ENCODE data around the gene ZNF593. TPM values are rescaled to one million over a fixed set of nuclear protein-coding genes. Genes with fewer than 3 reads are reported as not detected.

Gene ZNF593
- total RNA-seq, 1 donor from 2014 or later: 18.0 TPM

- Histone ChIP-seq H3K9me3 (no peaks in the 10 kb centered on the region), H3K4me1 (no peaks in the 10 kb centered on the region), H3K4me3 (no peak overlapping the region), H3K27ac (no peak overlapping the region), H3K27me3 (ENCODE audit: low read depth) (no peaks in the 10 kb centered on the region), H3K36me3 (no peaks in the 10 kb centered on the region)
- TF ChIP-seq CTCF (IDR thresholded peaks at IDR 0.05): no peak
- no peak for DNase-seq
- intact Hi-C loops (cut with DNase I): no loop called here
- ATAC-seq: no peak
Measured at GRCh38 chr1:26187882-26188281, 18.2 kb downstream of the ZNF593 start.

GRCh38 chr1:26188477-26188876 lies 18.8 kb downstream of the ZNF593 start:
- no peaks in the 10 kb centered on the region for H3K36me3 ChIP-seq
- no peaks in the 10 kb centered on the region for H3K4me1 ChIP-seq
- no peaks in the 10 kb centered on the region for H3K27me3 ChIP-seq (ENCODE audit: low read depth)
- no peak for TF ChIP-seq CTCF (IDR thresholded peaks at IDR 0.05)
- DNase-seq (no peak), ATAC-seq (no peak)
- H3K27ac ChIP-seq: no peak overlapping the region
- no peaks in the 10 kb centered on the region for H3K9me3 ChIP-seq
- no peak overlapping the region for H3K4me3 ChIP-seq
- intact Hi-C loops (cut with DNase I): no loop called here

- H3K27me3 ChIP-seq (ENCODE audit: low read depth): no peaks in the 10 kb centered on the region
- no peak for TF ChIP-seq CTCF (IDR thresholded peaks at IDR 0.05)
- H3K4me3 ChIP-seq: no peak overlapping the region
- intact Hi-C loops (cut with DNase I): no loop called here
- no peaks in the 10 kb centered on the region for H3K9me3 ChIP-seq
- ATAC-seq (no peak), DNase-seq (no peak)
- no peaks in the 10 kb centered on the region for H3K36me3 ChIP-seq
- H3K4me1 ChIP-seq: no peaks in the 10 kb centered on the region
- H3K27ac ChIP-seq: no peak overlapping the region
Measured at GRCh38 chr1:26189331-26189730, 19.6 kb downstream of the ZNF593 start.

- intact Hi-C loops (cut with DNase I): no loop called here
- no peak for TF ChIP-seq CTCF (IDR thresholded peaks at IDR 0.05)
- DNase-seq (no peak), ATAC-seq (no peak)
- Histone ChIP-seq H3K27me3 (ENCODE audit: low read depth) (no peaks in the 10 kb centered on the region), H3K4me1 (no peaks in the 10 kb centered on the region), H3K9me3 (no peaks in the 10 kb centered on the region), H3K4me3 (no peak overlapping the region), H3K36me3 (no peaks in the 10 kb centered on the region), H3K27ac (no peak overlapping the region)
Measured at GRCh38 chr1:26189751-26190275, 20.1 kb downstream of the ZNF593 start.

GRCh38 chr1:26190373-26190987 lies 20.8 kb downstream of the ZNF593 start, which contains the start of gene CATSPER4:
TSS of gene CATSPER4 (plus strand) at chr1:26190602. CDS start at chr1:26190628, 26 bp downstream.
- no peak for TF ChIP-seq CTCF (IDR thresholded peaks at IDR 0.05)
- H3K4me1 ChIP-seq: no peaks in the 10 kb centered on the region
- H3K4me3 ChIP-seq: no peak within 1 kb of the TSS
- no peaks in the 10 kb centered on the region for H3K36me3 ChIP-seq
- no peak within 1 kb of the TSS for H3K27ac ChIP-seq
- intact Hi-C loops (cut with DNase I): no loop called here
- no peaks in the 10 kb centered on the region for H3K9me3 ChIP-seq
- DNase-seq: no peak
- peak; percentile 5 for ATAC-seq
- H3K27me3 ChIP-seq (ENCODE audit: low read depth): no peaks in the 10 kb centered on the region
